Activated CD4-positive, alpha-beta T cell treated with anti-CD3 and anti-CD28 coated beads, Interleukin-2, amount 10 ng/mL, durations not matched to agents 24 days and 14 days (primary cell): ENCODE measurements around the gene MMP23B. TPM values are rescaled to one million over a fixed set of nuclear protein-coding genes. Genes with fewer than 3 reads are reported as not detected.

Experiments used
- DNase-seq: peaks from one replicate; pipeline ENCODE4 v3.0.0; 2022
- H3K27ac Mint-ChIP-seq: one replicate; pipeline ENCODE4 v1.8.0; 2022; ENCODE audit warnings: mild to moderate bottlenecking, mixed read lengths
- H3K27me3 Mint-ChIP-seq: one replicate; pipeline ENCODE4 v1.8.0; 2022; ENCODE audit warnings: mixed read lengths
- H3K36me3 Mint-ChIP-seq: one replicate; pipeline ENCODE4 v1.8.0; 2022; ENCODE audit warnings: low read depth, mild to moderate bottlenecking, mixed read lengths
- H3K4me1 Mint-ChIP-seq: one replicate; pipeline ENCODE4 v1.8.0; 2021; ENCODE audit warnings: mixed read lengths
- H3K4me3 Mint-ChIP-seq: one replicate; pipeline ENCODE4 v1.8.0; 2022; ENCODE audit warnings: mild to moderate bottlenecking, moderate library complexity, mixed read lengths
- H3K9me3 Mint-ChIP-seq: one replicate; pipeline ENCODE4 v1.8.0; 2021; ENCODE audit warnings: mixed read lengths
- intact Hi-C: fragments of 100-400 bp; cut with micrococcal nuclease; formaldehyde crosslinking; loops from one replicate; pipeline ENCODE4 v1.15.1; 2023
- total RNA-seq: library from RNA; stranded (reverse); gene quantifications from 2 replicates; pipeline ENCODE4 v1.2.3, GENCODE V29; 2022

The MMP23B gene
- total RNA-seq, 1 donor from 2014 or later = 1.5 TPM

- no peaks in the 10 kb centered on the region for H3K9me3 Mint-ChIP-seq
- H3K36me3 Mint-ChIP-seq = no peaks in the 10 kb centered on the region
- peak overlapping the region; percentile 68 for H3K27ac Mint-ChIP-seq
- peaks cover 7% of the 10 kb centered on the region for H3K4me1 Mint-ChIP-seq
- peak overlapping the region; percentile 85 for H3K4me3 Mint-ChIP-seq
- peak; percentile 87 for DNase-seq
- intact Hi-C loops = no loop called here
- peaks cover 9% of the 10 kb centered on the region for H3K27me3 Mint-ChIP-seq
Observed at GRCh38 chr1:1599030-1599934, 32.7 kb upstream of the MMP23B start.

- Mint-ChIP-seq H3K4me1 (peaks cover 7% of the 10 kb centered on the region), H3K9me3 (no peaks in the 10 kb centered on the region), H3K27ac (peak within 1 kb of the TSS; percentile 68), H3K4me3 (peak within 1 kb of the TSS; percentile 85), H3K36me3 (no peaks in the 10 kb centered on the region), H3K27me3 (peaks cover 9% of the 10 kb centered on the region)
- peak; percentile 66 for DNase-seq
- intact Hi-C loops = no loop called here
Observed at GRCh38 chr1:1599935-1600860, 31.8 kb upstream of the MMP23B start, which contains the start of gene FNDC10. Gene FNDC10 (minus strand): TSS chr1:1600135. CDS start chr1:1600015, 120 bp downstream.

- H3K9me3 Mint-ChIP-seq = no peaks in the 10 kb centered on the region
- no peaks in the 10 kb centered on the region for H3K36me3 Mint-ChIP-seq
- peaks cover 9% of the 10 kb centered on the region for H3K27me3 Mint-ChIP-seq
- no peak overlapping the region for H3K27ac Mint-ChIP-seq
- peak; percentile 55 for DNase-seq
- intact Hi-C loops = no loop called here
- H3K4me3 Mint-ChIP-seq = peak overlapping the region; percentile 73
- peaks cover 7% of the 10 kb centered on the region for H3K4me1 Mint-ChIP-seq
Observed at GRCh38 chr1:1600861-1601563, 31.0 kb upstream of the MMP23B start.

- Mint-ChIP-seq H3K27ac (no peak overlapping the region), H3K36me3 (no peaks in the 10 kb centered on the region), H3K4me1 (peaks cover 8% of the 10 kb centered on the region), H3K9me3 (no peaks in the 10 kb centered on the region), H3K4me3 (no peak overlapping the region), H3K27me3 (peaks cover 9% of the 10 kb centered on the region)
- intact Hi-C loops = no loop called here
- DNase-seq = no peak
Observed at GRCh38 chr1:1601564-1602303, 30.2 kb upstream of the MMP23B start.

- Mint-ChIP-seq H3K36me3 (no peaks in the 10 kb centered on the region), H3K4me1 (peaks cover 14% of the 10 kb centered on the region), H3K27me3 (peaks cover 9% of the 10 kb centered on the region), H3K9me3 (no peaks in the 10 kb centered on the region), H3K4me3 (no peak overlapping the region), H3K27ac (no peak overlapping the region)
- no peak for DNase-seq
- intact Hi-C loops = no loop called here
Observed at GRCh38 chr1:1602304-1602967, 29.5 kb upstream of the MMP23B start.

- DNase-seq = peak; percentile 56
- no peaks in the 10 kb centered on the region for H3K9me3 Mint-ChIP-seq
- no peaks in the 10 kb centered on the region for H3K36me3 Mint-ChIP-seq
- intact Hi-C loops = no loop called here
- H3K27ac Mint-ChIP-seq = no peak overlapping the region
- peaks cover 5% of the 10 kb centered on the region for H3K27me3 Mint-ChIP-seq
- peaks cover 12% of the 10 kb centered on the region for H3K4me1 Mint-ChIP-seq
- H3K4me3 Mint-ChIP-seq = no peak overlapping the region
Observed at GRCh38 chr1:1602968-1603506, 28.9 kb upstream of the MMP23B start.

- peak; percentile 58 for DNase-seq
- H3K27me3 Mint-ChIP-seq = peaks cover 2% of the 10 kb centered on the region
- no peaks in the 10 kb centered on the region for H3K9me3 Mint-ChIP-seq
- H3K27ac Mint-ChIP-seq = peak overlapping the region; percentile 62
- H3K36me3 Mint-ChIP-seq = no peaks in the 10 kb centered on the region
- intact Hi-C loops = no loop called here
- H3K4me1 Mint-ChIP-seq = peaks cover 9% of the 10 kb centered on the region
- no peak overlapping the region for H3K4me3 Mint-ChIP-seq
Observed at GRCh38 chr1:1603671-1604373, 28.2 kb upstream of the MMP23B start.

GRCh38 chr1:1604374-1605033 is 27.5 kb upstream of the MMP23B start:
- H3K9me3 Mint-ChIP-seq = no peaks in the 10 kb centered on the region
- intact Hi-C loops = no loop called here
- H3K27ac Mint-ChIP-seq = peak overlapping the region; percentile 51
- no peaks in the 10 kb centered on the region for H3K27me3 Mint-ChIP-seq
- H3K36me3 Mint-ChIP-seq = no peaks in the 10 kb centered on the region
- H3K4me1 Mint-ChIP-seq = peaks cover 6% of the 10 kb centered on the region
- no peak overlapping the region for H3K4me3 Mint-ChIP-seq
- no peak for DNase-seq

GRCh38 chr1:1605034-1605591 is 26.9 kb upstream of the MMP23B start:
- Mint-ChIP-seq H3K27me3 (no peaks in the 10 kb centered on the region), H3K4me1 (peaks cover 6% of the 10 kb centered on the region), H3K4me3 (no peak overlapping the region), H3K9me3 (no peaks in the 10 kb centered on the region), H3K27ac (peak overlapping the region; percentile 51), H3K36me3 (no peaks in the 10 kb centered on the region)
- intact Hi-C loops = no loop called here
- DNase-seq = peak; percentile 59

- Mint-ChIP-seq H3K27ac (no peak overlapping the region), H3K36me3 (no peaks in the 10 kb centered on the region), H3K27me3 (no peaks in the 10 kb centered on the region), H3K4me3 (no peak overlapping the region), H3K4me1 (peaks cover 7% of the 10 kb centered on the region), H3K9me3 (no peaks in the 10 kb centered on the region)
- intact Hi-C loops = no loop called here
- DNase-seq = no peak
Observed at GRCh38 chr1:1605724-1606123, 26.2 kb upstream of the MMP23B start.

- peaks cover 8% of the 10 kb centered on the region for H3K4me1 Mint-ChIP-seq
- H3K36me3 Mint-ChIP-seq = no peaks in the 10 kb centered on the region
- H3K9me3 Mint-ChIP-seq = no peaks in the 10 kb centered on the region
- no peak for DNase-seq
- H3K27ac Mint-ChIP-seq = no peak overlapping the region
- no peaks in the 10 kb centered on the region for H3K27me3 Mint-ChIP-seq
- intact Hi-C loops = no loop called here
- H3K4me3 Mint-ChIP-seq = no peak overlapping the region
Observed at GRCh38 chr1:1606232-1606631, 25.7 kb upstream of the MMP23B start.
